Left renal pelvis (tissue), 4 donors: ENCODE measurements around the gene MYBBP1A. TPM values are rescaled to one million over a fixed set of nuclear protein-coding genes. Genes with fewer than 3 reads are reported as not detected.
A peak's percentile ranks its signal among the peaks of the same experiment; 100 is the strongest.

Experiments
- DNase-seq, 4 donors: peaks; one replicate each; pipeline ENCODE4 v3.0.0-alpha.2; 2013; ENCODE audit warnings: low read depth in 4 of 4, low spot score in 3 of 4
- polyA plus RNA-seq, 4 donors: library from polyadenylated mRNA; unstranded; fragments of 120-200 nt; gene quantifications; one replicate each; pipeline ENCODE4 v1.2.1, GENCODE V29; 2013; ENCODE audit not compliant: insufficient read length in 4 of 4

MYBBP1A gene
- polyA plus RNA-seq, 4 donors: 32.5 to 50.1 (median 36.3) TPM

GRCh38 chr17:4520894-4521600 lies 34.1 kb downstream of the MYBBP1A start:
- no peak for DNase-seq

- no peak for DNase-seq
These were observed 34.9 kb downstream of the MYBBP1A start for GRCh38 chr17:4520060-4520893.

- no peak for DNase-seq
These were observed 35.8 kb downstream of the MYBBP1A start for GRCh38 chr17:4519361-4519788.

GRCh38 chr17:4518901-4519300 lies 36.3 kb downstream of the MYBBP1A start:
- no peak for DNase-seq

- DNase-seq: no peak
These were observed 38.4 kb downstream of the MYBBP1A start for GRCh38 chr17:4516735-4517134.

- no peak for DNase-seq
These were observed 39.7 kb downstream of the MYBBP1A start for GRCh38 chr17:4515501-4515900.

- no peak for DNase-seq
These were observed 40.4 kb downstream of the MYBBP1A start for GRCh38 chr17:4514779-4515178.

- peak in 2 of 4 donors; percentile 65 to 67 for DNase-seq
These were observed 41.0 kb downstream of the MYBBP1A start for GRCh38 chr17:4514206-4514605.

GRCh38 chr17:4513113-4514032 lies 41.8 kb downstream of the MYBBP1A start:
- no peak for DNase-seq

GRCh38 chr17:4512156-4513112 lies 42.8 kb downstream of the MYBBP1A start:
- no peak for DNase-seq

- DNase-seq: no peak
These were observed 43.8 kb downstream of the MYBBP1A start for GRCh38 chr17:4511199-4511932.

GRCh38 chr17:4510618-4510941 lies 44.6 kb downstream of the MYBBP1A start:
- DNase-seq: no peak

GRCh38 chr17:4509923-4510617 lies 45.1 kb downstream of the MYBBP1A start:
- DNase-seq: no peak

GRCh38 chr17:4509401-4509800 lies 45.8 kb downstream of the MYBBP1A start:
- no peak for DNase-seq

GRCh38 chr17:4508207-4508606 lies 47.0 kb downstream of the MYBBP1A start:
- DNase-seq: no peak

GRCh38 chr17:4507361-4508111 lies 47.6 kb downstream of the MYBBP1A start:
- DNase-seq: no peak

GRCh38 chr17:4506892-4507291 lies 48.3 kb downstream of the MYBBP1A start:
- DNase-seq: no peak
